Lower leg skin (tissue), 3 donors: ENCODE results near the gene WWTR1.

Experiments used
- CTCF ChIP-seq, 3 donors: fragments of 450-650 bp; IDR thresholded peaks; one replicate each; pipeline ENCODE4 v1.5.1; 2016; ENCODE audit warnings: antibody characterized with exemption in 3 of 3, mild to moderate bottlenecking in 3 of 3, moderate library complexity in 2 of 3
- POLR2A ChIP-seq, 2 donors: fragments of 450-650 bp; IDR thresholded peaks; one replicate each; pipeline ENCODE4 v1.6.1; 2016 to 2017; ENCODE audit warnings: antibody characterized with exemption in 2 of 2, mild to moderate bottlenecking in 1 of 2, moderate library complexity in 1 of 2

- no peak for TF ChIP-seq CTCF (IDR thresholded peaks at IDR 0.05)
- no peak for TF ChIP-seq POLR2A (IDR thresholded peaks at IDR 0.05)
These were observed 16.7 kb downstream of the WWTR1 start for GRCh38 chr3:149640976-149641728.
